Subcutaneous abdominal adipose tissue (tissue), 5 donors: Measurements from ENCODE around the gene HIRA.

Source experiments
- H3K27ac ChIP-seq: one replicate; pipeline ENCODE4 v1.7.0; 2013; ENCODE audit warnings: low read depth, mild to moderate bottlenecking, inconsistent platforms, low read length, moderate library complexity
- H3K27me3 ChIP-seq, 5 donors: one replicate each; pipeline ENCODE4 v1.7.0; 2013; ENCODE audit warnings: low read length in 5 of 5, inconsistent platforms in 1 of 5; ENCODE audit not compliant: control insufficient read depth in 5 of 5, insufficient read depth in 4 of 5
- H3K36me3 ChIP-seq, 5 donors: one replicate each; pipeline ENCODE4 v1.7.0; 2013; ENCODE audit warnings: low read length in 5 of 5; ENCODE audit not compliant: control insufficient read depth in 5 of 5, insufficient read depth in 5 of 5
- H3K4me1 ChIP-seq, 5 donors: one replicate each; pipeline ENCODE4 v1.7.0; 2013; ENCODE audit warnings: low read length in 5 of 5, mild to moderate bottlenecking in 3 of 5, moderate library complexity in 1 of 5; ENCODE audit not compliant: control insufficient read depth in 5 of 5, insufficient read depth in 5 of 5
- H3K4me3 ChIP-seq, 5 donors: one replicate each; pipeline ENCODE4 v1.7.0; 2013; ENCODE audit warnings: low read length in 5 of 5, low read depth in 1 of 5
- H3K9ac ChIP-seq, 5 donors: one replicate each; pipeline ENCODE4 v1.7.0; 2013; ENCODE audit warnings: low read length in 5 of 5, mild to moderate bottlenecking in 4 of 5, moderate library complexity in 3 of 5
- H3K9me3 ChIP-seq, 5 donors: one replicate each; pipeline ENCODE4 v1.7.0; 2013; ENCODE audit warnings: low read length in 5 of 5; ENCODE audit not compliant: control insufficient read depth in 5 of 5
- donor health status: healthy.
- donor health status: healthy.
- donor health status: healthy.
- donor health status: healthy.
- donor health status: healthy.

The HIRA gene

GRCh38 chr22:19353363-19354131 is 78.0 kb downstream of the HIRA start:
- Histone ChIP-seq H3K9me3 (no peaks in the 10 kb centered on the region), H3K27ac (no peak overlapping the region), H3K36me3 (peaks cover 2 to 94% (median 89%) of the 10 kb centered on the region in 5 donors), H3K9ac (no peak overlapping the region), H3K4me1 (no peaks in the 10 kb centered on the region), H3K4me3 (no peak overlapping the region), H3K27me3 (no peaks in the 10 kb centered on the region)

DNA sequence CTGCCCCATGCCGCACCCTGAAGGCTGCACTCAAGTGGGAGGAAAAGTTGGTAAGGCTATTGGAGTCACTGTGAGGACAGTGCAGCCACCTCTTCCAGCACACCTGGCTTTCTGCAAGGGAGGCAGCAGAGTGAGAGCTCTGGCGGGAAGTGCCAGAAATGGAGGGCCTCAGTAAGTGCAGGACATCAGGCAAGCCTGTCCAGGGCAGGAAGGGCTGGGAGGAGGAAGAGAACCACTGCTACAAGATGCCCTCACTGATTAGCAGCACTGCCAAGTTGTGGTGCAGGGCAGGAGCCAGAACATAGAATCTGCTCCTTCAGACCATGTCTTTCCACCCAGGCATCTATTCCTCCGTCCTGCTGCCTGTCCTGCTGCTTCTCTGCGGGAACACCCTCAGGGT is 78.8 kb downstream of the HIRA start:
- H3K9me3 ChIP-seq, result no peaks in the 10 kb centered on the region
- no peak overlapping the region for H3K4me3 ChIP-seq
- no peak overlapping the region for H3K9ac ChIP-seq
- H3K27ac ChIP-seq, result no peak overlapping the region
- H3K4me1 ChIP-seq, result no peaks in the 10 kb centered on the region
- no peaks in the 10 kb centered on the region for H3K27me3 ChIP-seq
- H3K36me3 ChIP-seq, result peaks cover 2 to 89% (median 85%) of the 10 kb centered on the region in 5 donors

GRCh38 chr22:19352217-19352616 is 79.3 kb downstream of the HIRA start:
- Histone ChIP-seq H3K27me3 (no peaks in the 10 kb centered on the region), H3K4me1 (no peaks in the 10 kb centered on the region), H3K9ac (no peak overlapping the region), H3K4me3 (no peak overlapping the region), H3K27ac (no peak overlapping the region), H3K36me3 (peaks cover 4 to 88% (median 83%) of the 10 kb centered on the region in 5 donors), H3K9me3 (no peaks in the 10 kb centered on the region)

DNA sequence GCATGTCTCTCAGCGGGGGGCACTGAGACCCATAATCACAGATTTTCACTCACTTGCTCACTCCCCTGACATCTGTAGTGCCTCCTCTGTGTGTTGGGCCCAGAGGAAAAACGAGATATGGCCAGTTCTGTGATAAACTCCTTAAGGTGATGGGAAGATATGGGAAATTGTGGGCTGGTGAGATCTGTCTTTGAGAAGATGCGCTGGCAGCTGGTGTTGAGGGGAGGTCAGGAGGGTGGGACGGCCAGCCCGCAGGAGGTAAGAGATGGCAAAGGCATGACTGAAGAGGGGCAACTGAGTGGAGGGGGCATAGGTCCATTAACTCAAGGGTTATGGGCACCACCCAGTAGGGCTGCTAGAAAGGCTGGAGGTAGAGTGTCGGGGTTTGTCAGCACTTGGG is 79.9 kb downstream of the HIRA start:
- Histone ChIP-seq H3K4me3 (no peak overlapping the region), H3K9me3 (no peaks in the 10 kb centered on the region), H3K27ac (no peak overlapping the region), H3K36me3 (peaks cover 6 to 88% (median 82%) of the 10 kb centered on the region in 5 donors), H3K4me1 (no peaks in the 10 kb centered on the region), H3K27me3 (no peaks in the 10 kb centered on the region), H3K9ac (no peak overlapping the region)

DNA sequence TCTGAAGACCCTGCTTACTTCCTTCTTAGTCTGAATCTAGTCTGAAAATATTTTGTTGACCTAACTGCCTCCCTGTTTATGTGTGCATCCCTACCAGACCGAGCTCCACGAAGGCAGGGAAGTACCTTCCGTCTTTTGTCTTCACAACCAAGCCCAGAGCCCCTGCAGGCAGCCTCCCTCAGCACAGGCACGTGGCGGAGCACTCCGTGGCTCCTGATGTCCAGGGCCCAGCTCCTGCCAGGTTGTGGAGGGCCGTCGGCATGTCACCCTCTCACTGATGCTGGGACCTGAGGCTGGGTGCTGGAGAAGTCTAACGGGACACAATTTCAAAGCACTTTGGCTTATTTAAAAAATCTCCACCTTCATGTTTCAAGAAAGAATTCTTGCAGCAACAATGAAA is 80.6 kb downstream of the HIRA start:
- Histone ChIP-seq H3K27ac (no peak overlapping the region), H3K4me1 (no peaks in the 10 kb centered on the region), H3K4me3 (no peak overlapping the region), H3K27me3 (no peaks in the 10 kb centered on the region), H3K9ac (no peak overlapping the region), H3K9me3 (no peaks in the 10 kb centered on the region), H3K36me3 (peaks cover 6 to 88% (median 81%) of the 10 kb centered on the region in 5 donors)

DNA sequence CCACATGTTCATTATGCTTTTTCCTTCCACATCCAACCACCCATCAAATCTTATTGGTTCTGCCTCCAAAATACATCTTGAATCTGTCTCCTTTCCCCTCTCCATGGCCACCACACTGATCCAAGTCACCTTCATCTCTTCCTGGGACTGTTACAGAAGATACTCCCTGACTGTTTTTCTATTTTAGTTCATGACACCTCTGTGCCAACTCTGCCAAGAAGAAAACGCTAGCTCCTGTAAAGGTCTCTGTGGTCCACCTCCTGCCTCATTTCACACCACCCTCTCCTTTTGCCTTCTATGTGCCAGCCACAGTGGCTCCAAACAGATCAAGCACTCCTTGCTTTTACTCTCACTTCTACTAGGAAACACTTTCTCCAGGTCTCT is 81.1 kb downstream of the HIRA start:
- Histone ChIP-seq H3K27me3 (no peaks in the 10 kb centered on the region), H3K9me3 (no peaks in the 10 kb centered on the region), H3K36me3 (peaks cover 6 to 88% (median 76%) of the 10 kb centered on the region in 5 donors), H3K9ac (no peak overlapping the region), H3K27ac (no peak overlapping the region), H3K4me3 (no peak overlapping the region), H3K4me1 (no peaks in the 10 kb centered on the region)

DNA sequence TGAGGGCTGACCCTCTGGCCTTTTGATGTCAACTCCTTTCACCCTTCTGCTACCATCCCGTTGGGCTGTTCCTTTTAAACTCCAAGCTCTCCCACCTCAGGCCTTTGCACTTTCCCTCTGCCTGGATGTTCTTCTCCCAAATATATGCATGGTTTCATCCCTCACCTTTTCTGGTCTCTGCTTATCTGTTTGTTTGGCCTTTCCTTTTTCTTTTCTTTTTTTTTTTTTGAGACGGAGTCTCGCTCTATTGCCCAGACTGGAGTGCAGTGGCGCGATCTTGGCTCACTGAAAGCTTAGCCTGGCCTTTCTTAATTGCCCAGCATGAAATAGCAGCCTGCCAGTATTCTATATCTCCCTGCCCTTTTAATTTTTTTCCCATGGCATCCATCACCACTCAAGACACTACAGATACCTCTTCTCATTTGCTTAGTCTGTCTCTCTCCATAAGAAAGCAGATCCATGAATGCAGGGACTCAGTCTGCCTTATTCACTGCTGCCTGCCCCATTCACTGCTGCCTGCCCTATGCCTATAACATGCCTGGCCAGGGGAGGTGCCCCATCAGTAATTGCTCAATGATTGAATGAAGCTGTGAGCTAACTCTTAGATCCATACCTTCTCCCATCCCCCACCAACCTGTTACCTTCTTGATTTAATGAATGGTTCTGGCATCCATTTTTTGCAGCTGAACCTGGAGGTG is 81.6 kb downstream of the HIRA start:
- Histone ChIP-seq H3K9ac (no peak overlapping the region), H3K4me3 (no peak overlapping the region), H3K9me3 (no peaks in the 10 kb centered on the region), H3K27me3 (no peaks in the 10 kb centered on the region), H3K27ac (no peak overlapping the region), H3K36me3 (peaks cover 9 to 86% (median 74%) of the 10 kb centered on the region in 5 donors), H3K4me1 (no peaks in the 10 kb centered on the region)

- Histone ChIP-seq H3K36me3 (peaks cover 12 to 66% (median 52%) of the 10 kb centered on the region in 5 donors), H3K27ac (no peak overlapping the region), H3K9me3 (no peaks in the 10 kb centered on the region), H3K4me3 (no peak overlapping the region), H3K27me3 (no peaks in the 10 kb centered on the region), H3K4me1 (no peaks in the 10 kb centered on the region), H3K9ac (no peak overlapping the region)
Measured at GRCh38 chr22:19346677-19347265, 84.8 kb downstream of the HIRA start.

- H3K27ac ChIP-seq, result no peak overlapping the region
- H3K9me3 ChIP-seq, result no peaks in the 10 kb centered on the region
- H3K27me3 ChIP-seq, result no peaks in the 10 kb centered on the region
- H3K36me3 ChIP-seq, result peaks cover 23 to 56% (median 38%) of the 10 kb centered on the region in 5 donors
- H3K9ac ChIP-seq, result no peak overlapping the region
- no peak overlapping the region for H3K4me3 ChIP-seq
- no peaks in the 10 kb centered on the region for H3K4me1 ChIP-seq
Measured at GRCh38 chr22:19344420-19344819, 87.1 kb downstream of the HIRA start.

DNA sequence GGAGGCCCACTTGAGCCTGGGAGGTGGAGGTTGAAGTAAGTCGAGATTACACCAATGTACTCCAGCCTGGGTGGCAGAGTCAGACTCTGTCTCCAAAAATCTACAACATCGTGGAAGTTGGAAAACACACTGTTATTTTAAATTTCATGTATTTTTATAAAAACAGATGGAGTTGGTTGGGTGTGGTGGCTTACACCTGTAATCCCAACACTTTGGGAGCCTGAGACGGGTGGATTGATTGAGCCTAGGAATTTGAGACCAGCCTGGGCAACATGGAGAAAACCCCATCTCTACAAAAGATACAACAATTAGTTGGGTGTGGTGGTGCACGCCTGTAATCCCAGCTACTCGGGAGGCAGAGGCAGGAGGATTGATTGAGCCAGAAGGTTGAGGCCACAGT is 88.1 kb downstream of the HIRA start:
- H3K9me3 ChIP-seq, result peaks cover 0 to 1% (median 0%) of the 10 kb centered on the region in 5 donors
- peaks cover 25 to 58% (median 35%) of the 10 kb centered on the region in 5 donors for H3K36me3 ChIP-seq
- no peak overlapping the region for H3K4me3 ChIP-seq
- H3K27me3 ChIP-seq, result no peaks in the 10 kb centered on the region
- H3K9ac ChIP-seq, result no peak overlapping the region
- H3K27ac ChIP-seq, result no peak overlapping the region
- H3K4me1 ChIP-seq, result no peaks in the 10 kb centered on the region
